Measurements from ENCODE around the gene VCX3A. TPM values are rescaled to one million over a fixed set of nuclear protein-coding genes. Genes with fewer than 3 reads are reported as not detected.

Gene VCX3A
- total RNA-seq, 1 experiment from 2014 or later: not detected

- no peak overlapping the region for H3K4me3 ChIP-seq (replicated peaks in 1 of 2; ENCODE audit: low read depth in 1 of 2, low read length in 2 of 2)
- H3K9me3 ChIP-seq (ENCODE audit: control insufficient read depth in 1 of 2, insufficient read depth in 1 of 2, low read depth in 1 of 2, low read length in 2 of 2): no peaks in the 10 kb centered on the region; a peak in 1 of 4 replicates
- CTCF ChIA-PET: no interaction called here
- H3K36me3 ChIP-seq (ENCODE audit: control insufficient read depth in 1 of 2, insufficient read depth in 2 of 2, low read length in 2 of 2): no peaks in the 10 kb centered on the region
- no peaks in the 10 kb centered on the region for H3K4me1 ChIP-seq (ENCODE audit: control insufficient read depth in 1 of 2, insufficient read depth in 2 of 2, low read length in 2 of 2)
- intact Hi-C loops (cut with micrococcal nuclease): no loop called here
- DNase-seq (ENCODE audit: low read depth, low spot score) (no peak), ATAC-seq (no peak)
- no peaks in the 10 kb centered on the region for H3K27me3 ChIP-seq (ENCODE audit: insufficient read depth, low read length)
- H3K79me2 ChIP-seq (ENCODE audit: insufficient read depth, low read length): no peaks in the 10 kb centered on the region
- no peak overlapping the region for H3K4me2 ChIP-seq (ENCODE audit: low read length)
- H3K9ac ChIP-seq (ENCODE audit: low read length): no peak overlapping the region
- RAD21 ChIA-PET (ENCODE audit: low non-redundant PET in 1 of 2, low total read pairs in 2 of 2, uncharacterized antibody in 2 of 2, unreplicated experiment in 2 of 2): no interaction called here
- TF ChIP-seq ZBTB33 (IDR thresholded peaks at IDR 0.05; ENCODE audit: extremely low read depth, insufficient replicate concordance, low read length) (no peak), SP1 (IDR thresholded peaks at IDR 0.05; ENCODE audit: low read depth) (no peak), FOSL1 (IDR thresholded peaks at IDR 0.05; ENCODE audit: low read depth) (no peak), POLR2A (IDR thresholded peaks at IDR 0.05; ENCODE audit: borderline replicate concordance, extremely low read depth, insufficient read depth, insufficient read length) (no peak), ZFX (IDR thresholded peaks at IDR 0.05) (no peak), ELF1 (IDR thresholded peaks at IDR 0.05; ENCODE audit: borderline replicate concordance, low read depth) (no peak), JUND (IDR thresholded peaks at IDR 0.05) (no peak), RAD21 (IDR thresholded peaks at IDR 0.05; ENCODE audit: low read depth) (no peak), CTCF (IDR thresholded peaks at IDR 0.05 in 2 of 3, conservative IDR thresholded peaks at IDR 0.05 in 1 of 3; ENCODE audit: borderline replicate concordance in 1 of 3, insufficient read depth in 1 of 3, low read depth in 2 of 3, low read length in 2 of 3) (no peak), MAX (IDR thresholded peaks at IDR 0.05) (no peak), POLR2AphosphoS5 (IDR thresholded peaks at IDR 0.05; ENCODE audit: low read depth, low read length) (no peak), TCF7L2 (IDR thresholded peaks at IDR 0.05; ENCODE audit: borderline replicate concordance, extremely low read depth, insufficient read depth, insufficient read length) (no peak)
- TF ChIP-seq, protein P1, sequence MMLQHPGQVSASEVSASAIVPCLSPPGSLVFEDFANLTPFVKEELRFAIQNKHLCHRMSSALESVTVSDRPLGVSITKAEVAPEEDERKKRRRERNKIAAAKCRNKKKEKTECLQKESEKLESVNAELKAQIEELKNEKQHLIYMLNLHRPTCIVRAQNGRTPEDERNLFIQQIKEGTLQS (IDR thresholded peaks at IDR 0.05): no peak
- BruUV-seq (replicated peaks): no TSS peak
- H3K27ac ChIP-seq (ENCODE audit: low read depth, low read length): no peak overlapping the region
- H3K9me2 ChIP-seq (ENCODE audit: insufficient read depth): no peaks in the 10 kb centered on the region
- POLR2A ChIA-PET: no interaction called here
- no peaks in the 10 kb centered on the region for H4K20me1 ChIP-seq (ENCODE audit: insufficient read depth)
- no peak overlapping the region for H2AFZ ChIP-seq (ENCODE audit: low read depth, low read length, poor library complexity, severe bottlenecking)
Observed at GRCh38 chrX:6568031-6568430, 33.1 kb upstream of the VCX3A start.
